Endothelial cell (in vitro differentiated cells): ENCODE measurements around the gene ZDHHC13. TPM values are rescaled to one million over a fixed set of nuclear protein-coding genes. Genes with fewer than 3 reads are reported as not detected.

ENCODE experiments used
- DNase-seq: peaks from one replicate; pipeline ENCODE4 v3.0.0; 2021; ENCODE audit warnings: low spot score
- H3K27ac Mint-ChIP-seq: one replicate; pipeline ENCODE4 v1.8.0; 2021; ENCODE audit warnings: mixed read lengths, inconsistent platforms; ENCODE audit not compliant: unreplicated experiment
- H3K27me3 Mint-ChIP-seq: one replicate; pipeline ENCODE4 v1.8.0; 2021; ENCODE audit warnings: mild to moderate bottlenecking, moderate library complexity, mixed read lengths, inconsistent platforms; ENCODE audit not compliant: unreplicated experiment
- H3K36me3 Mint-ChIP-seq: one replicate; pipeline ENCODE4 v1.8.0; 2021; ENCODE audit warnings: mild to moderate bottlenecking, low read depth, mixed read lengths, inconsistent platforms; ENCODE audit not compliant: unreplicated experiment
- H3K4me1 Mint-ChIP-seq: one replicate; pipeline ENCODE4 v1.8.0; 2021; ENCODE audit warnings: mild to moderate bottlenecking, mixed read lengths, inconsistent platforms; ENCODE audit not compliant: unreplicated experiment
- H3K4me3 Mint-ChIP-seq: one replicate; pipeline ENCODE4 v1.8.0; 2021; ENCODE audit warnings: mild to moderate bottlenecking, mixed read lengths, inconsistent platforms; ENCODE audit not compliant: unreplicated experiment
- H3K9me3 Mint-ChIP-seq: one replicate; pipeline ENCODE4 v1.8.0; 2021; ENCODE audit warnings: mixed read lengths, inconsistent platforms; ENCODE audit not compliant: unreplicated experiment
- total RNA-seq: library from RNA; stranded (reverse); fragmentation: NEBNext Ultra II Directional; extraction: Animal tissue kit (Norgen Biotek cat#: 25700); gene quantifications from one replicate; pipeline ENCODE4 v1.2.1, GENCODE V29; 2021; ENCODE audit not compliant: unreplicated experiment
- TF ChIP-seq, protein P1 (sequence below): fragments of 200-600 bp; sonication (generic); IDR thresholded peaks from one replicate; pipeline ENCODE4 v1.5.0; 2021; ENCODE audit warnings: antibody characterized with exemption; ENCODE audit not compliant: unreplicated experiment

ZDHHC13 gene
- total RNA-seq, 1 donor from 2014 or later = 18.2 TPM

DNA sequence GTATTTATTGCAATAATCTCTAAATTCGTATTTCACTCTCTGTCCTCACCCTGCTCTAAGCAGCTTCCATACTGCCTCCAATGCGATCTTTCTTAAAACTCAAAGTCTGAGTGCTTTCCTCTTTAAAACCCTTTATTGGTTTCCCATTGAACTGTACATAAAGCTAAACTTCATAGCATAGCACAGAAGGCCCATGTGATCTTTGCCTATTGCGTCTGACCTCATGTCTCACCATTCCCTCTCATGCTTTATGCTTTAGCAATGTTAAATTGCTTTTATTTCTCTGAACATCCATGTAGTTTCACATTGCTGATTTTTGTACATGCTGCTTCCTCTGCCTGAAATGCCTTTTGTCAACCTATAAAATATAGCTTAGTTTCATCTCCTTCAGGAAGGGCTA is 28.4 kb downstream of the ZDHHC13 start:
- no peak for DNase-seq
- H3K4me1 Mint-ChIP-seq = no peaks in the 10 kb centered on the region
- H3K36me3 Mint-ChIP-seq = no peaks in the 10 kb centered on the region
- H3K9me3 Mint-ChIP-seq = no peaks in the 10 kb centered on the region
- TF ChIP-seq, protein P1, sequence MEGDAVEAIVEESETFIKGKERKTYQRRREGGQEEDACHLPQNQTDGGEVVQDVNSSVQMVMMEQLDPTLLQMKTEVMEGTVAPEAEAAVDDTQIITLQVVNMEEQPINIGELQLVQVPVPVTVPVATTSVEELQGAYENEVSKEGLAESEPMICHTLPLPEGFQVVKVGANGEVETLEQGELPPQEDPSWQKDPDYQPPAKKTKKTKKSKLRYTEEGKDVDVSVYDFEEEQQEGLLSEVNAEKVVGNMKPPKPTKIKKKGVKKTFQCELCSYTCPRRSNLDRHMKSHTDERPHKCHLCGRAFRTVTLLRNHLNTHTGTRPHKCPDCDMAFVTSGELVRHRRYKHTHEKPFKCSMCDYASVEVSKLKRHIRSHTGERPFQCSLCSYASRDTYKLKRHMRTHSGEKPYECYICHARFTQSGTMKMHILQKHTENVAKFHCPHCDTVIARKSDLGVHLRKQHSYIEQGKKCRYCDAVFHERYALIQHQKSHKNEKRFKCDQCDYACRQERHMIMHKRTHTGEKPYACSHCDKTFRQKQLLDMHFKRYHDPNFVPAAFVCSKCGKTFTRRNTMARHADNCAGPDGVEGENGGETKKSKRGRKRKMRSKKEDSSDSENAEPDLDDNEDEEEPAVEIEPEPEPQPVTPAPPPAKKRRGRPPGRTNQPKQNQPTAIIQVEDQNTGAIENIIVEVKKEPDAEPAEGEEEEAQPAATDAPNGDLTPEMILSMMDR = no peak
- no peaks in the 10 kb centered on the region for H3K27me3 Mint-ChIP-seq
- H3K27ac Mint-ChIP-seq = no peak overlapping the region
- H3K4me3 Mint-ChIP-seq = no peak overlapping the region

GRCh38 chr11:19156892-19157291 is 39.9 kb downstream of the ZDHHC13 start:
- Mint-ChIP-seq H3K9me3 (no peaks in the 10 kb centered on the region), H3K27me3 (peaks cover 2% of the 10 kb centered on the region), H3K36me3 (no peaks in the 10 kb centered on the region)

DNA sequence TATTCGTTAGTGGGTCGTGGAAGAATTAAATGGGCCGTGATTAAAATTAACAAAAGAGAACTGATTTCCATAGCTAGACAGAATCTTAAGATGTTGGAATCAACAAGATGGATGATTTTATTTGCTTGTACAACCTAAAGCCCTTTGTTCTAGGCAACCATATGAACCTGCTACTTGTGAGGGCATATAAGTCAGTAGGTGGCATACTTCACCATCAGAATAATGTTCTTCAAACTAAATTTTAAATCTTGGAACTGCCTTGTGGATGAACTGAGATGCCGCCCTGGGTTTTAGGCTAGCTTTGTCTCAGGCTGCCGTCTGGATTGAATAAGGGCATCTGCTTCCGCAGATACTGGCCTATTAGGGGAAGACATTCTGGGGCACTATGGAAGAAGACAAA is 43.9 kb downstream of the ZDHHC13 start:
- H3K4me3 Mint-ChIP-seq = no peak overlapping the region
- DNase-seq = no peak
- no peaks in the 10 kb centered on the region for H3K9me3 Mint-ChIP-seq
- no peak overlapping the region for H3K27ac Mint-ChIP-seq
- no peaks in the 10 kb centered on the region for H3K4me1 Mint-ChIP-seq
- H3K36me3 Mint-ChIP-seq = no peaks in the 10 kb centered on the region
- TF ChIP-seq, protein P1 = no peak
- peaks cover 2% of the 10 kb centered on the region for H3K27me3 Mint-ChIP-seq

More at GRCh38 chr11:19156892-19157291, 39.9 kb downstream of the ZDHHC13 start:
- H3K4me3 Mint-ChIP-seq = no peak overlapping the region
- TF ChIP-seq, protein P1 = no peak
- no peaks in the 10 kb centered on the region for H3K4me1 Mint-ChIP-seq
- no peak overlapping the region for H3K27ac Mint-ChIP-seq
- DNase-seq = no peak

GRCh38 chr11:19161651-19162050 is 44.7 kb downstream of the ZDHHC13 start:
- TF ChIP-seq, protein P1 = no peak
- Mint-ChIP-seq H3K4me3 (no peak overlapping the region), H3K9me3 (no peaks in the 10 kb centered on the region), H3K27ac (no peak overlapping the region), H3K4me1 (no peaks in the 10 kb centered on the region), H3K27me3 (no peaks in the 10 kb centered on the region), H3K36me3 (no peaks in the 10 kb centered on the region)
- no peak for DNase-seq

GRCh38 chr11:19162951-19163505 is 46.1 kb downstream of the ZDHHC13 start:
- no peak overlapping the region for H3K4me3 Mint-ChIP-seq
- no peak overlapping the region for H3K27ac Mint-ChIP-seq
- H3K9me3 Mint-ChIP-seq = no peaks in the 10 kb centered on the region
- no peaks in the 10 kb centered on the region for H3K27me3 Mint-ChIP-seq
- peaks cover 5% of the 10 kb centered on the region for H3K36me3 Mint-ChIP-seq
- DNase-seq = no peak
- no peaks in the 10 kb centered on the region for H3K4me1 Mint-ChIP-seq
- TF ChIP-seq, protein P1 = no peak
